Measurements from ENCODE around the gene SH2D7.
A peak's percentile ranks its signal among the peaks of the same experiment; 100 is the strongest.

SH2D7 gene

GRCh38 chr15:78082743-78083110 is 9.6 kb upstream of the SH2D7 start:
- no peaks in the 10 kb centered on the region for H3K9me3 ChIP-seq (ENCODE audit: control insufficient read depth in 1 of 2, low read length in 2 of 2)
- no peaks in the 10 kb centered on the region for H3K36me3 ChIP-seq (ENCODE audit: control insufficient read depth in 1 of 2, insufficient read depth in 2 of 2, low read length in 2 of 2)
- H3K4me3 ChIP-seq (ENCODE audit: low read depth in 1 of 2, low read length in 2 of 2), result no peak overlapping the region
- H3K27me3 ChIP-seq (ENCODE audit: low read depth, low read length), result no peaks in the 10 kb centered on the region
- H3K27ac ChIP-seq (ENCODE audit: low read length), result no peak overlapping the region
- H3K4me1 ChIP-seq (ENCODE audit: control insufficient read depth in 1 of 2, insufficient read depth in 2 of 2, low read length in 2 of 2), result peaks cover 10 to 12% of the 10 kb centered on the region in 2 donors

GRCh38 chr15:78083186-78083585 is 9.2 kb upstream of the SH2D7 start:
- Histone ChIP-seq H3K4me1 (ENCODE audit: control insufficient read depth in 1 of 2, insufficient read depth in 2 of 2, low read length in 2 of 2) (peaks cover 7 to 10% of the 10 kb centered on the region in 2 donors), H3K27ac (ENCODE audit: low read length) (no peak overlapping the region), H3K4me3 (ENCODE audit: low read depth in 1 of 2, low read length in 2 of 2) (no peak overlapping the region), H3K36me3 (ENCODE audit: control insufficient read depth in 1 of 2, insufficient read depth in 2 of 2, low read length in 2 of 2) (no peaks in the 10 kb centered on the region), H3K27me3 (ENCODE audit: low read depth, low read length) (no peaks in the 10 kb centered on the region), H3K9me3 (ENCODE audit: control insufficient read depth in 1 of 2, low read length in 2 of 2) (no peaks in the 10 kb centered on the region)

- no peak overlapping the region for H3K4me3 ChIP-seq (ENCODE audit: low read depth in 1 of 2, low read length in 2 of 2)
- H3K27me3 ChIP-seq (ENCODE audit: low read depth, low read length), result no peaks in the 10 kb centered on the region
- H3K27ac ChIP-seq (ENCODE audit: low read length), result no peak overlapping the region
- no peaks in the 10 kb centered on the region for H3K9me3 ChIP-seq (ENCODE audit: control insufficient read depth in 1 of 2, low read length in 2 of 2)
- peaks cover 5 to 14% of the 10 kb centered on the region in 2 donors for H3K4me1 ChIP-seq (ENCODE audit: control insufficient read depth in 1 of 2, insufficient read depth in 2 of 2, low read length in 2 of 2)
- no peaks in the 10 kb centered on the region for H3K36me3 ChIP-seq (ENCODE audit: control insufficient read depth in 1 of 2, insufficient read depth in 2 of 2, low read length in 2 of 2)
Observed at GRCh38 chr15:78083687-78084448, 8.5 kb upstream of the SH2D7 start.

- H3K4me1 ChIP-seq (ENCODE audit: control insufficient read depth in 1 of 2, insufficient read depth in 2 of 2, low read length in 2 of 2), result peaks cover 5 to 14% of the 10 kb centered on the region in 2 donors
- H3K36me3 ChIP-seq (ENCODE audit: control insufficient read depth in 1 of 2, insufficient read depth in 2 of 2, low read length in 2 of 2), result no peaks in the 10 kb centered on the region
- no peak overlapping the region for H3K4me3 ChIP-seq (ENCODE audit: low read depth in 1 of 2, low read length in 2 of 2)
- no peaks in the 10 kb centered on the region for H3K27me3 ChIP-seq (ENCODE audit: low read depth, low read length)
- H3K9me3 ChIP-seq (ENCODE audit: control insufficient read depth in 1 of 2, low read length in 2 of 2), result no peaks in the 10 kb centered on the region
- no peak overlapping the region for H3K27ac ChIP-seq (ENCODE audit: low read length)
Observed at GRCh38 chr15:78084449-78084750, 8.0 kb upstream of the SH2D7 start.

- Histone ChIP-seq H3K36me3 (ENCODE audit: control insufficient read depth in 1 of 2, insufficient read depth in 2 of 2, low read length in 2 of 2) (no peaks in the 10 kb centered on the region), H3K9me3 (ENCODE audit: control insufficient read depth in 1 of 2, low read length in 2 of 2) (no peaks in the 10 kb centered on the region), H3K4me1 (ENCODE audit: control insufficient read depth in 1 of 2, insufficient read depth in 2 of 2, low read length in 2 of 2) (peaks cover 5 to 14% of the 10 kb centered on the region in 2 donors), H3K27me3 (ENCODE audit: low read depth, low read length) (no peaks in the 10 kb centered on the region), H3K27ac (ENCODE audit: low read length) (no peak overlapping the region), H3K4me3 (ENCODE audit: low read depth in 1 of 2, low read length in 2 of 2) (no peak overlapping the region)
Observed at GRCh38 chr15:78085928-78086327, 6.4 kb upstream of the SH2D7 start.

- peaks cover 12 to 14% of the 10 kb centered on the region in 2 donors for H3K4me1 ChIP-seq (ENCODE audit: control insufficient read depth in 1 of 2, insufficient read depth in 2 of 2, low read length in 2 of 2)
- peak overlapping the region; percentile 26 for H3K27ac ChIP-seq (ENCODE audit: low read length)
- no peaks in the 10 kb centered on the region for H3K27me3 ChIP-seq (ENCODE audit: low read depth, low read length)
- no peak overlapping the region for H3K4me3 ChIP-seq (ENCODE audit: low read depth in 1 of 2, low read length in 2 of 2)
- no peaks in the 10 kb centered on the region for H3K9me3 ChIP-seq (ENCODE audit: control insufficient read depth in 1 of 2, low read length in 2 of 2)
- H3K36me3 ChIP-seq (ENCODE audit: control insufficient read depth in 1 of 2, insufficient read depth in 2 of 2, low read length in 2 of 2), result no peaks in the 10 kb centered on the region
Observed at GRCh38 chr15:78087951-78088772, 4.2 kb upstream of the SH2D7 start.

GRCh38 chr15:78088773-78089080 is 3.6 kb upstream of the SH2D7 start:
- no peak overlapping the region for H3K4me3 ChIP-seq (ENCODE audit: low read depth in 1 of 2, low read length in 2 of 2)

GRCh38 chr15:78090422-78091063 is 1.8 kb upstream of the SH2D7 start:
- peaks cover 13 to 22% of the 10 kb centered on the region in 2 donors for H3K4me1 ChIP-seq (ENCODE audit: control insufficient read depth in 1 of 2, insufficient read depth in 2 of 2, low read length in 2 of 2)
- H3K36me3 ChIP-seq (ENCODE audit: control insufficient read depth in 1 of 2, insufficient read depth in 2 of 2, low read length in 2 of 2), result no peaks in the 10 kb centered on the region
- no peaks in the 10 kb centered on the region for H3K9me3 ChIP-seq (ENCODE audit: control insufficient read depth in 1 of 2, low read length in 2 of 2)
- no peak overlapping the region for H3K27ac ChIP-seq (ENCODE audit: low read length)
- no peaks in the 10 kb centered on the region for H3K27me3 ChIP-seq (ENCODE audit: low read depth, low read length)
- H3K4me3 ChIP-seq (ENCODE audit: low read depth in 1 of 2, low read length in 2 of 2), result no peak overlapping the region

More at GRCh38 chr15:78088773-78089080, 3.6 kb upstream of the SH2D7 start:
- Histone ChIP-seq H3K27me3 (ENCODE audit: low read depth, low read length) (no peaks in the 10 kb centered on the region), H3K4me1 (ENCODE audit: control insufficient read depth in 1 of 2, insufficient read depth in 2 of 2, low read length in 2 of 2) (peaks cover 16 to 17% of the 10 kb centered on the region in 2 donors), H3K36me3 (ENCODE audit: control insufficient read depth in 1 of 2, insufficient read depth in 2 of 2, low read length in 2 of 2) (no peaks in the 10 kb centered on the region), H3K9me3 (ENCODE audit: control insufficient read depth in 1 of 2, low read length in 2 of 2) (no peaks in the 10 kb centered on the region), H3K27ac (ENCODE audit: low read length) (no peak overlapping the region)

GRCh38 chr15:78093242-78094020 is 1.1 kb downstream of the SH2D7 start:
- H3K4me1 ChIP-seq (ENCODE audit: control insufficient read depth in 1 of 2, insufficient read depth in 2 of 2, low read length in 2 of 2), result peaks cover 11 to 22% of the 10 kb centered on the region in 2 donors
- H3K27ac ChIP-seq (ENCODE audit: low read length), result no peak overlapping the region
- H3K36me3 ChIP-seq (ENCODE audit: control insufficient read depth in 1 of 2, insufficient read depth in 2 of 2, low read length in 2 of 2), result no peaks in the 10 kb centered on the region
- H3K27me3 ChIP-seq (ENCODE audit: low read depth, low read length), result no peaks in the 10 kb centered on the region
- H3K9me3 ChIP-seq (ENCODE audit: control insufficient read depth in 1 of 2, low read length in 2 of 2), result no peaks in the 10 kb centered on the region
- no peak overlapping the region for H3K4me3 ChIP-seq (ENCODE audit: low read depth in 1 of 2, low read length in 2 of 2)

- H3K4me3 ChIP-seq (ENCODE audit: low read depth in 1 of 2, low read length in 2 of 2), result no peak overlapping the region
- H3K9me3 ChIP-seq (ENCODE audit: control insufficient read depth in 1 of 2, low read length in 2 of 2), result no peaks in the 10 kb centered on the region
- no peaks in the 10 kb centered on the region for H3K36me3 ChIP-seq (ENCODE audit: control insufficient read depth in 1 of 2, insufficient read depth in 2 of 2, low read length in 2 of 2)
- peaks cover 9 to 15% of the 10 kb centered on the region in 2 donors for H3K4me1 ChIP-seq (ENCODE audit: control insufficient read depth in 1 of 2, insufficient read depth in 2 of 2, low read length in 2 of 2)
- H3K27me3 ChIP-seq (ENCODE audit: low read depth, low read length), result no peaks in the 10 kb centered on the region
- no peak overlapping the region for H3K27ac ChIP-seq (ENCODE audit: low read length)
Observed at GRCh38 chr15:78097667-78098066, 5.3 kb downstream of the SH2D7 start.
